Limb (tissue), 2 donors: ENCODE measurements around the gene SEMA3D.

Source experiments
- DNase-seq, 2 donors: peaks; one replicate each; pipeline ENCODE4 v3.0.0-alpha.2; 2016; ENCODE audit errors: extremely low spot score in 2 of 2

The SEMA3D gene

GRCh38 chr7:85081392-85081791, 105.5 kb downstream of the SEMA3D start:
- DNase-seq = no peak

- DNase-seq = no peak
Observed at GRCh38 chr7:85079434-85079833, 107.4 kb downstream of the SEMA3D start.

DNA sequence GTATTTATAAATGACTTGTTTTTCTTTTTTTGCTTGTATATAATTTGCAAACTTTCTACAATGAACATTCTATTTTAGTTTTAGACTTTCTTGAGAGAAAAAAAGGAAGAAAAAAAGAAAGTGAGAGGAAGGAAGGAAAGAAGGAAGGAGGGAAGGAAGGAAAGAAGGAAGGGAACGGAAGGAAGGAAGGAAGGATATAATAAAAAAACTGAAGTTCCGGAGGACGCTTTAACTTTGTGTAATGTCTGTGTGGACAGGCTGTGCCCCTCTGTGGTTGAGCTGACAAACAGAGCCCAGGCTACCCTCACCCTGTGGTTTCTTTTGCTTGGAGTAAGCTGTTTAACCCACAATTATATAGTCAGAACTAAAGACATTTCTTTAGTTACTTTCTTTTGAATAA, 108.7 kb downstream of the SEMA3D start:
- no peak for DNase-seq

DNA sequence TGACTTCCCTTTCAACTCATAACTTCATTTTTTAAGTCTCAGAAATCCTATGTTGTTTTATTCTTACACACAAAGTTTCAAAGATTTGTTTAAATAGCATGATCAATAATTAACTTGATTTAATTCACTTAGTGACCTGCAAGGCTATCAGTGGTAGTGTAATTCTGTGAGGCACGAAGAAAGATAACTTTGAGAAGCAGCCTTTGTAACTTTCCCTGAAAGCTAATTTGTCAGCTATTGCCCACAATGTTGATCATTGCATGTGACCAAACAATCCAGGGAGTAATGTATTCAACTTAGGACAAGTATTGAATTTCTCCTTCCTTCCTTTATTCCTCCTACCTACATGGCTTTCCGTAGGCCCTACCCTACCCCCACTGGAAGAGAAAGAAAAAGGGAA, 111.0 kb downstream of the SEMA3D start:
- no peak for DNase-seq

- no peak for DNase-seq
Observed at GRCh38 chr7:85074992-85075391, 111.9 kb downstream of the SEMA3D start.

DNA sequence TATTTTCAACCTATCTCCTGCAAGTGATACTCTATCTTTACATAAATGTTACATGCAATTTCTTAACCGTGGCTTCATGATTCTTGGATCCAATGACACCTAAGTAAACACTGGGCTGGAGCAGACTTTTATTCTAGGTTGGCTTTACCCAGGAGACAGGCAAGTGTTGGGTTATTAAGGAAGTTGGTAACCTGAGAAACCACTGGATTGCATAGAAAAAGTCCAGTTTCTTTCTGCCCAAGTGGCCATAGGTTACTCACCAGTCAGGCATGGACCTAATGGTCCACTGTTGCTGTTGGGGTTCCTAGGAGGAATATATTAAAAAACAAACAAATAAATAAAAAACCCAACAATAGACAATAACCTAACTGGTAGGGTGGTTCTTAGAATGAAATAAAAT, 112.8 kb downstream of the SEMA3D start:
- no peak for DNase-seq

DNA sequence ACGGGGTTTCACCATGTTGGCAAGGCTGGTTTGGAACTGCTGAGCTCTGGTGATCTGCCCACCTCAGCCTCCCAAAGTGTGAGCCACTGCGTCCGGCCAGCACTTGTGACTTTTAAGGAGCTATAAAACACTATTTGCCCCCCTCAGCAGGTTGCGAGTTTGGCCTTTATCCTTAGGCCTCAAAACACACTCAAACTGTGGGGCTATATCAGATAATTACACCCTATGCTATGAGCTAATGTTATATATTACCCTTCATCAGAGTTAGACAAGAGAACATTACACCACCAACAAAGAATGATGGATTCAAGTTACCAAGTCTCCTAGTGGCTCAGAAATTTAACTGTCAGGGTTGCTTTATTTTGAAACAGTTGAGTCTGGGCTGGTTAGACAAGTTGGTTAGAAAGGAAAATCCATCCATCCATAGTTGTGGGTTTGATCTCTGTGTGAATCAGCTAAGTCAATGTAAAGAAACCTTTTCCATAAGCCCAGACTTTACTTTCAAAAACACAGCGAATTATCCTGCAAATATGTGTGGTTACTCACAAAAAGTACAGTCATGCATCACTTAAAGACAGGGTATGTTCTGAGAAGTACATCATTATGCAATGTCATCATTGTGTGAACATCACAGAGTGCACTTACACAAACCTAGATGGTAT, 115.8 kb downstream of the SEMA3D start:
- DNase-seq = no peak

- peak in 1 of 2 donors; percentile 42 for DNase-seq
Observed at GRCh38 chr7:85068799-85069198, 118.1 kb downstream of the SEMA3D start.

- no peak for DNase-seq
Observed at GRCh38 chr7:85067371-85067770, 119.5 kb downstream of the SEMA3D start.

DNA sequence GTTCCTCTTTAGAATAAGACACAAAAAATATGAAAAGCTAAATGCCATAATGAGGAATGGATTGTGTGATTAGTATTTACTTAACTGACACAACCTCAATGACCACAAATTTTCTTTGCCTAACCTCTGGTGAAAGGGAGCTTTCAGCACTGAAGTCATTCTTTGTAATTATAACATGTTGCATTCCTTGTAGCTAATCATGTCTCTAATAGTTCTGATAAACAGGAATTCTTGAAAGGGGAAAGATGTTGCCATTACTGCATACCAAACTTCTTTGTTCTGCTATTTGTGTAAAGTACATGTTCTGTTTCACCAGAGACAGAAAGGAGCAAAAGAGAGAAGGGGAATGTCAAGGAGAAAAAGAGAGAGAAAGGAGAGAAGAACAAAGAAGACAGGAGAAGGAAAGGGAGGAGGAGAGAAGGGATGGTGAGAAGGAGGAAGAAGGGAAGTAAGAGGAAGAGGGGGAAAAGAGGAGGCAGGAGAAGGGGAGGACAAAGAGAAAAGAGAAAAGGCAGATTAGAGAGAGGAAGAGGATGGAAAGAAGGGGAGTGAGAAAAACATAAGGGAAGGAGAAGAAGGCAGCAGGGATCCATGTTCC, 120.9 kb downstream of the SEMA3D start:
- DNase-seq = no peak

- DNase-seq = peak; percentile 37 to 45
Observed at GRCh38 chr7:85065306-85065705, 121.5 kb downstream of the SEMA3D start.

DNA sequence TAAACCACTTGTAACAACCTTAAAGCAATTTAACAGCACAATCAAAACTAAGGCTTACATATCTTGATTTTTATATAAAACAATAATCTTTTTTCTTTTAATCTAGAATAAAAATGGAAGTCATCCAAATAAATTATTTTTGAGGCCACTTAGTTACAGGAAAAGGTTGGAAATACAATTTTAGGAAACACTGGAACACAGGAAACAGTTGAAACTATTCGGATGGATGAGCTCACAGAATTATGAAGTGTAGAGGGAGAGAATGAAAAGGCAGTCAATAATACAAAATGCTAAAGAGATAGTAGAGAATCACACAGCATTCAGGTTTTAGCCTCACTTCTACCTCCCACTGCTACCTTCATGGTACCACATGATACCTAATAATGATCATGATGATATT, 124.2 kb downstream of the SEMA3D start:
- no peak for DNase-seq

- no peak for DNase-seq
Observed at GRCh38 chr7:85061456-85061855, 125.4 kb downstream of the SEMA3D start.

- no peak for DNase-seq
Observed at GRCh38 chr7:85060696-85061095, 126.2 kb downstream of the SEMA3D start.

- DNase-seq = no peak
Observed at GRCh38 chr7:85055906-85056305, 130.9 kb downstream of the SEMA3D start.

DNA sequence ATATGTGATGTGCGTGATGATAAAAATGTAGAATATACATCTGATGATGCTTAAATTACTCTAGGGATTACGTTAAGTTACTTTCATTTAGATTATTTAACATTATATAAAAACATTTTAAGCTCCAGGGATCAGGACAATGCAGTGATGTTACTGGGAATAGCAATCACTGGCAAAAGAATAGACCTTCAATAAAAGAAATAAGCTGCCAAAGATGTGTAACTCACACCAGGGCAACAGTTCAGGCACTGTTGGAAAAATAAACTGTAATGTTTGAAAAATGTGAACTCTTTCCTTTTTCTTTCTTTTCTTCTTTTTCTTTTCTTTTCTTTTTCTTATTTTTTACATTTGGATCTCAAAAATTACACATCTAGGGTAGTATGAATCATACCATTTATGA, 131.7 kb downstream of the SEMA3D start:
- no peak for DNase-seq

DNA sequence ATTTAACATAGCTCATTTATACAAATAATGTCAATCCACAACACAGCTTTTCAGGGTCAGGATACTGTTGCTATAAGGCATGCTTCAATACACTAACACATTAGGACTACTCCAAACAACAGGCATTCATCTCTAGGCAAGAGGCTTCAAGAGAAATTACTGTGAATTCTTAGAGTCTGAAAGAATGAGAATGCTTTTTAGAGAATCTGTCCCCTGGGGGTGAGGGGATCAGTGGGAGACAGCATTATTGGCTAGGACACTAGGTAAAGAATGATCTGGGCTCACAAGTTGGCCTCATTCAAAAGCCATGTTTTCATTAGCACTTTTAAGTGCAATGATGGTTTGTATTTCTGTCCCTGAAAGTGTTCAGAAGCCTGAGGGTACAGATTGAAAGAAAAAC, 132.6 kb downstream of the SEMA3D start:
- DNase-seq = no peak

DNA sequence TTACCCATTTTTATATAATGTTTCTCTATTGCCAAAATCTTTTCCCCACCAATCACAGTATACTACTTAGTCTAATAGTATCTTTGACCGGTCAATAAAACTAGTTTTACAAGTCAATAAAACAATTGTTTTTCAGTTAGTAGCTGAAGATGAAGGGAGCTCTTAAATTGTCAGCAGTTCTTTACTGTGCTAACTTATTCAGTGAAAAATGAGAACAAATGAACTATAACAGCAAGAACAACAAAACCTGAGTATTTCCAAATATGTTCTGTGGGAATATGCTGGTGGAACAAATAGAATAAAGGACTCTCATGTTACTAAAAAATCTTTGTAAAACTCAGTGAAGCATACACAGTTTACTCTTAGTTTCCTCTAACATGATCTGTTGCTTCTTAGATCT, 134.0 kb downstream of the SEMA3D start:
- no peak for DNase-seq

DNA sequence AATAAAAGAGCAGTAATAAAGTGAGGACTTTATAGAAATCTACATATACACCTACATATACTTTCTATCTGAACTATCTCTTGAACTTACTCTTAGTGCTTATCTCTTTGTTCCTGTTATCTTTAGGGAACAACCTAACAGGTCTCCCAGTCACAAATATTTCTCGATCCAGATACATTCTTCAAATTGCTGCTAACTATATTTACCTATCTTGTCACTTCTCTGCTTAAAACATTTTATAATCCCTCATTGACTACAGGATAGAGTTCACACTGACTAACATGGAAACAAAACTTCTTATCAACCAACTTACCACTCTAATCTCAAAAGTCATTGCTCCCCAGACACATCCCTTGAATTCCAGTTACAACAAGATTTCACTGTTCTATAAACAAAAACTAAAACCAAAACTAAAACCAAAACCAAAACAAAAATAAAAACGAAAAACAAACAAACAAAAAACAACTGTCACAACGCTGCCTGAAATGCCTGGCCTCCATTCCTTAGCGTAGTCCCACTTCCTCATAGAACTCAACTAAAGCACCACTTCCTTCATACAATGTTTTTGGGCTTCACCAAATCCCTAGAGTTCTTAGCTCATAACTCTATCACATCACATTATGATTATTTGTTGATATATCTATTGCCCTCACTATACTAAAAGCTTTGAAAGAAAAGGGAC, 134.7 kb downstream of the SEMA3D start:
- no peak for DNase-seq

DNA sequence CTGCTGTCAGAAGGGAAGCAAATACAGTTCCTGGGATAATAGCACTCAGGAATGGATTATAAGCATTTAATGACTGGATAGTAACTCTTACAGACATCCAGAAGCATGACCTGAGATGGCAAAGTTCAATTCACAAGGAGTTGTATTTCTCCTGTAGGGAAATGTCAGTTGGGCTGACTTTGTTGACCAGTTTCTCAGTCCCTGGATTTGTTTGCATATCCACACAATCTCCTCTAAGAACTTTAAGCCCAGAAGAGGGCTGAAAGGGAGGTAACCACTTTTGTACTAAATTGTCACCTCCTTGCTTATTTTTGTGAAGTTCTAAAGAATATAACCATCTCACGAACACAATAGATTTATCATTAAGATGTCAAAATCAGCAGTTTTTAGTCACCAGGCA, 140.3 kb downstream of the SEMA3D start:
- DNase-seq = no peak

- peak; percentile 70 to 80 for DNase-seq
Observed at GRCh38 chr7:85041605-85042216, 145.1 kb downstream of the SEMA3D start.

- no peak for DNase-seq
Observed at GRCh38 chr7:85039196-85039923, 147.5 kb downstream of the SEMA3D start.
